Ascending aorta (tissue), 2 donors: ENCODE results near the gene HEXD. TPM values are rescaled to one million over a fixed set of nuclear protein-coding genes. Genes with fewer than 3 reads are reported as not detected.

ENCODE experiments used
- DNase-seq, 2 donors: peaks; one replicate each; pipeline ENCODE4 v3.0.0-alpha.2; 2019; ENCODE audit warnings: low spot score in 2 of 2
- H3K27ac ChIP-seq, 2 donors: fragments of 200-600 bp; sonication (generic); one replicate each; pipeline ENCODE4 v1.5.1; 2016 to 2017; ENCODE audit warnings: mild to moderate bottlenecking in 1 of 2
- H3K27me3 ChIP-seq: fragments of 200-600 bp; sonication (generic); one replicate; pipeline ENCODE4 v1.5.1; 2017
- H3K36me3 ChIP-seq, 2 donors: fragments of 200-600 bp; sonication (generic); one replicate each; pipeline ENCODE4 v1.5.1; 2016
- H3K4me1 ChIP-seq, 2 donors: fragments of 200-600 bp; sonication (generic); one replicate each; pipeline ENCODE4 v1.5.1; 2016 to 2017; ENCODE audit warnings: mild to moderate bottlenecking in 1 of 2
- H3K4me3 ChIP-seq, 2 donors: fragments of 200-600 bp; sonication (generic); one replicate each; pipeline ENCODE4 v1.5.1; 2016 to 2017; ENCODE audit warnings: mild to moderate bottlenecking in 1 of 2
- H3K9me3 ChIP-seq, 2 donors: fragments of 200-600 bp; sonication (generic); one replicate each; pipeline ENCODE4 v1.5.1; 2016
- CTCF ChIP-seq, 3 experiments: fragments of 200-600 bp in 2 of 3; fragments of 450-650 bp in 1 of 3; sonication (generic) in 2 of 3; IDR thresholded peaks; one replicate each; pipeline ENCODE4 v1.5.1; 2016 to 2019; ENCODE audit warnings: antibody characterized with exemption in 3 of 3, mild to moderate bottlenecking in 1 of 3, moderate library complexity in 1 of 3
- intact Hi-C: fragments of 100-400 bp; cut with DNase I; formaldehyde crosslinking; loops from one replicate; pipeline ENCODE4 v1.15.1; 2023
- total RNA-seq: library from RNA; depleted of rRNA; stranded (reverse); fragments of >200 nt; gene quantifications from one replicate; pipeline ENCODE4 v1.1.0, GENCODE V29; 2016

The HEXD gene
- total RNA-seq, 1 donor from 2014 or later, result 40.4 TPM

- peaks cover 41 to 46% of the 10 kb centered on the region in 2 donors for H3K36me3 ChIP-seq
- no peaks in the 10 kb centered on the region for H3K9me3 ChIP-seq
- H3K4me1 ChIP-seq, result peaks cover 7 to 20% of the 10 kb centered on the region in 2 donors
- H3K27ac ChIP-seq, result peak overlapping the region; percentile 91 to 98
- H3K4me3 ChIP-seq, result no peak overlapping the region
- no peak for TF ChIP-seq CTCF (IDR thresholded peaks at IDR 0.05)
- intact Hi-C loops, result no loop called here
- H3K27me3 ChIP-seq, result no peaks in the 10 kb centered on the region
- DNase-seq, result no peak
Observed at GRCh38 chr17:82487910-82488309, 69.8 kb downstream of the HEXD start.

GRCh38 chr17:82489117-82489516 lies 71.0 kb downstream of the HEXD start:
- H3K9me3 ChIP-seq, result no peaks in the 10 kb centered on the region
- intact Hi-C loops, result loop anchor here (1.0 kb wide), 1 partner anchor 31 kb away; the partner anchor contains the start of gene NARF
- peaks cover 29 to 34% of the 10 kb centered on the region in 2 donors for H3K36me3 ChIP-seq
- no peaks in the 10 kb centered on the region for H3K27me3 ChIP-seq
- peaks cover 8 to 24% of the 10 kb centered on the region in 2 donors for H3K4me1 ChIP-seq
- DNase-seq, result peak; percentile 83 to 95
- TF ChIP-seq CTCF (IDR thresholded peaks at IDR 0.05), result no peak
- H3K4me3 ChIP-seq, result no peak overlapping the region
- peak overlapping the region; percentile 91 to 98 for H3K27ac ChIP-seq

GRCh38 chr17:82489851-82490511 lies 71.8 kb downstream of the HEXD start:
- DNase-seq, result no peak
- intact Hi-C loops, result loop anchor here (1.0 to 5.0 kb wide), 2 partner anchors 32 to 198 kb away; partner anchors contain the start of gene NARF
- H3K4me3 ChIP-seq, result no peak overlapping the region
- no peak for TF ChIP-seq CTCF (IDR thresholded peaks at IDR 0.05)
- peaks cover 11 to 30% of the 10 kb centered on the region in 2 donors for H3K4me1 ChIP-seq
- no peaks in the 10 kb centered on the region for H3K9me3 ChIP-seq
- H3K27ac ChIP-seq, result peak overlapping the region; percentile 91 to 98
- no peaks in the 10 kb centered on the region for H3K27me3 ChIP-seq
- peaks cover 20 to 26% of the 10 kb centered on the region in 2 donors for H3K36me3 ChIP-seq

GRCh38 chr17:82490512-82491195 lies 72.5 kb downstream of the HEXD start:
- Histone ChIP-seq H3K27me3 (no peaks in the 10 kb centered on the region), H3K27ac (peak overlapping the region; percentile 91 to 98), H3K9me3 (no peaks in the 10 kb centered on the region), H3K36me3 (peaks cover 14 to 19% of the 10 kb centered on the region in 2 donors), H3K4me1 (peaks cover 11 to 30% of the 10 kb centered on the region in 2 donors), H3K4me3 (no peak overlapping the region)
- no peak for TF ChIP-seq CTCF (IDR thresholded peaks at IDR 0.05)
- intact Hi-C loops, result loop anchor here (5.0 kb wide), 1 partner anchor 198 kb away; no protein-coding TSS in a partner anchor
- DNase-seq, result no peak

- H3K36me3 ChIP-seq, result peaks cover 9 to 14% of the 10 kb centered on the region in 2 donors
- intact Hi-C loops, result loop anchor here (5.0 kb wide), 1 partner anchor 199 kb away; no protein-coding TSS in a partner anchor
- H3K4me3 ChIP-seq, result no peak overlapping the region
- H3K27me3 ChIP-seq, result no peaks in the 10 kb centered on the region
- no peaks in the 10 kb centered on the region for H3K9me3 ChIP-seq
- TF ChIP-seq CTCF (IDR thresholded peaks at IDR 0.05), result no peak
- H3K27ac ChIP-seq, result peak overlapping the region; percentile 91 to 98
- H3K4me1 ChIP-seq, result peaks cover 11 to 30% of the 10 kb centered on the region in 2 donors
- no peak for DNase-seq
Observed at GRCh38 chr17:82491196-82491530, 73.0 kb downstream of the HEXD start.
